Ovary (tissue), 3 donors: ENCODE measurements around the gene RNU2-63P.

Experiments used
- POLR2A ChIP-seq: fragments of 450-650 bp; IDR thresholded peaks from one replicate; pipeline ENCODE4 v1.6.1; 2017; ENCODE audit warnings: antibody characterized with exemption, mild to moderate bottlenecking, moderate library complexity
- TF ChIP-seq, protein P1 (sequence below), 3 donors: fragments of 450-650 bp in 2 of 3; fragments of 200-600 bp in 1 of 3; IDR thresholded peaks; one replicate each; pipeline versions ENCODE4 v1.5.1 to v1.8.0; 2016 to 2022; ENCODE audit warnings: antibody characterized with exemption in 3 of 3, mild to moderate bottlenecking in 1 of 3
- donor health status: DM: no; HTN: no; CAD: no.

DNA sequence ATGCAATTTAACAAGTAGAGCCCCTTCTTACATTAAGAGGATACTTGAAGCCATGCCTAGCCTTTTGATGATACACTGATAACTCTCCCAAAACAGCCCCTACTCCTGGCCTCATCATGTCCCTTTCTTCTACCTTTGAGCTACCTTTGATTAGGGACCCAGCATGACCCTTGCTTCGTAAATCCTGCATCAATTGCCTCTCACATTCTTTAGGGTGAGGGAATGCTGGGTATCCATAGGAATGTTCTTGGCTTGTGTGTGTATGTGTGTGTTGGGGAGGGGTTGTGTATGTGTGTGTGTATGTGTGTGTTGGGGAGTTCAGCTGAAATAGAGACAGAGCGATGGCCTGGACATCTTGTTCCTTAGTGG is 44.5 kb upstream of the RNU2-63P start:
- TF ChIP-seq, protein P1, sequence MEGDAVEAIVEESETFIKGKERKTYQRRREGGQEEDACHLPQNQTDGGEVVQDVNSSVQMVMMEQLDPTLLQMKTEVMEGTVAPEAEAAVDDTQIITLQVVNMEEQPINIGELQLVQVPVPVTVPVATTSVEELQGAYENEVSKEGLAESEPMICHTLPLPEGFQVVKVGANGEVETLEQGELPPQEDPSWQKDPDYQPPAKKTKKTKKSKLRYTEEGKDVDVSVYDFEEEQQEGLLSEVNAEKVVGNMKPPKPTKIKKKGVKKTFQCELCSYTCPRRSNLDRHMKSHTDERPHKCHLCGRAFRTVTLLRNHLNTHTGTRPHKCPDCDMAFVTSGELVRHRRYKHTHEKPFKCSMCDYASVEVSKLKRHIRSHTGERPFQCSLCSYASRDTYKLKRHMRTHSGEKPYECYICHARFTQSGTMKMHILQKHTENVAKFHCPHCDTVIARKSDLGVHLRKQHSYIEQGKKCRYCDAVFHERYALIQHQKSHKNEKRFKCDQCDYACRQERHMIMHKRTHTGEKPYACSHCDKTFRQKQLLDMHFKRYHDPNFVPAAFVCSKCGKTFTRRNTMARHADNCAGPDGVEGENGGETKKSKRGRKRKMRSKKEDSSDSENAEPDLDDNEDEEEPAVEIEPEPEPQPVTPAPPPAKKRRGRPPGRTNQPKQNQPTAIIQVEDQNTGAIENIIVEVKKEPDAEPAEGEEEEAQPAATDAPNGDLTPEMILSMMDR (IDR thresholded peaks at IDR 0.05), result no peak
- TF ChIP-seq POLR2A, result no peak
